ENCODE results near the gene TMEM18. TPM values are rescaled to one million over a fixed set of nuclear protein-coding genes. Genes with fewer than 3 reads are reported as not detected.
A peak's percentile ranks its signal among the peaks of the same experiment; 100 is the strongest.

The TMEM18 gene
- total and polyA plus RNA-seq, 2 of the 4 experiments (the other 2 are of a cell fraction), result 15.2 to 30.2 TPM

GRCh38 chr2:693606-694005 is 16.4 kb upstream of the TMEM18 start:
- Histone ChIP-seq H4K20me1 (ENCODE audit: insufficient read depth, low read length) (no peaks in the 10 kb centered on the region), H4K8ac (ENCODE audit: low read depth in 2 of 2, low read length in 2 of 2) (no peak overlapping the region), H4K5ac (ENCODE audit: low read depth, low read length) (no peak overlapping the region), H3K36me3 (ENCODE audit: control insufficient read depth, insufficient read depth, low read length) (no peaks in the 10 kb centered on the region), H2AFZ (replicated peaks; ENCODE audit: low read length, poor library complexity) (no peak overlapping the region), H3K23ac (ENCODE audit: low read depth, low read length) (no peak overlapping the region), H3K9me1 (ENCODE audit: insufficient read depth, low read length) (no peaks in the 10 kb centered on the region), H3K9ac (ENCODE audit: low read depth, low read length) (no peak overlapping the region), H3K14ac (replicated peaks; ENCODE audit: low read depth, low read length) (no peak overlapping the region), H2BK20ac (ENCODE audit: low read depth, low read length) (0 out of 2 replicates have a peak overlapping the region, but pooled peaks have one; percentile 12), H3K9me3 (ENCODE audit: control insufficient read depth, insufficient read depth, low read length) (no peaks in the 10 kb centered on the region), H2BK5ac (ENCODE audit: low read depth, low read length, poor library complexity, severe bottlenecking) (no peak overlapping the region), H3K27me3 (ENCODE audit: control insufficient read depth, insufficient read depth, low read length) (no peaks in the 10 kb centered on the region), H3K4me3 (ENCODE audit: insufficient read depth, low read depth, low read length) (no peak overlapping the region), H2AK5ac (ENCODE audit: low read depth, low read length) (no peak overlapping the region), H2AK9ac (replicated peaks; ENCODE audit: low read depth, low read length, poor library complexity) (no peak overlapping the region), H3K4me2 (ENCODE audit: low read depth, low read length) (no peak overlapping the region), H2BK15ac (ENCODE audit: low read depth, low read length) (no peak overlapping the region), H3K79me1 (ENCODE audit: low read depth in 1 of 2, low read length in 2 of 2) (no peaks in the 10 kb centered on the region), H2BK120ac (ENCODE audit: low read depth, low read length) (no peak overlapping the region), H3K18ac (ENCODE audit: low read depth, low read length) (0 out of 2 replicates have a peak overlapping the region, but pooled peaks have one; percentile 8), H3K27ac (ENCODE audit: insufficient read depth, low read length) (no peak overlapping the region), H3K4ac (ENCODE audit: low read depth, low read length) (no peak overlapping the region), H3K56ac (ENCODE audit: extremely low read depth, insufficient read depth, low read length) (no peak overlapping the region), H3K4me1 (ENCODE audit: control insufficient read depth, insufficient read depth, low read length) (peaks cover 5% of the 10 kb centered on the region), H4K91ac (ENCODE audit: insufficient read depth, low read depth, low read length) (no peak overlapping the region)
- ChIA-PET CTCF (no interaction called here), POLR2A (ENCODE audit: unreplicated experiment) (no interaction called here)
- dilution Hi-C loops (cut with HindIII; ENCODE audit: low sequenced_read_pairs, unreplicated experiment), result no loop called here
- intact Hi-C loops (cut with micrococcal nuclease), result loop anchor here (10.0 kb wide), 1 partner anchor 361 kb away; no protein-coding TSS in a partner anchor
- 89% methylated on average over 3 of the region's 7 CpGs; no CpG with 5 or more reads in 1 of the 2 experiments for WGBS, 2 experiments (ENCODE audit: extremely low coverage in 2 of 2, insufficient read length in 1 of 2)
- DNase-seq (peak; percentile 53), ATAC-seq (ENCODE audit: low read depth) (peak; percentile 43)
- in situ Hi-C loops (cut with MboI; ENCODE audit: low sequenced_read_pairs), result no loop called here
- BruUV-seq (replicated peaks), result no TSS peak
- no peak for TF ChIP-seq MAZ (IDR thresholded peaks at IDR 0.05; ENCODE audit: borderline replicate concordance, low read depth, low read length)
- TF ChIP-seq BHLHE40 (IDR thresholded peaks at IDR 0.05; ENCODE audit: low read depth, low read length), result no peak
- no peak for TF ChIP-seq CHD1 (IDR thresholded peaks at IDR 0.05; ENCODE audit: low read depth, low read length)
- TF ChIP-seq FOS (IDR thresholded peaks at IDR 0.05; ENCODE audit: low read depth, low read length), result no peak

All from IMR-90 (cell line).